ENCODE measurements around the gene HLA-DOA.

The HLA-DOA gene

DNA sequence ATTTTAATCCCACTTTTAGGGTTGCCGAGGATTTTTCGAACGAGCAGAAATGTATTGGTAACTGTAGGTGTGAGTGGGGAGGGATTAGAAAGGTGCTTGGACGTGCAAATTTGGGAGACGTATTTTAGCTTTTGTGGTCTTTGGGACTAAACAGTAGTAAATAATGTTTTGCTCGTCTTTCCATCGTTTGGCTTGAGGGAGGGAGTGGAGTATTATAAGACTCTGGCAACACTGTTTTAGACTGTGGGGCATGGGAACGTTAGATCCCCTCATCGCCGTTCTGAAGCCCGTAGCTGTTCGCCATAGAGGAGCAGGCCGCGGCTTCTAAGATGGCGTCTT, 38.2 kb downstream of the HLA-DOA start:
- Histone ChIP-seq H3K27me3 (ENCODE audit: insufficient read depth, poor library complexity, severe bottlenecking) (no peaks in the 10 kb centered on the region), H3K27ac (replicated peaks) (peak overlapping the region; percentile 99), H3K4me3 (replicated peaks; ENCODE audit: insufficient read depth, low read length) (peak overlapping the region; percentile 68)
- TF ChIP-seq, protein P1, sequence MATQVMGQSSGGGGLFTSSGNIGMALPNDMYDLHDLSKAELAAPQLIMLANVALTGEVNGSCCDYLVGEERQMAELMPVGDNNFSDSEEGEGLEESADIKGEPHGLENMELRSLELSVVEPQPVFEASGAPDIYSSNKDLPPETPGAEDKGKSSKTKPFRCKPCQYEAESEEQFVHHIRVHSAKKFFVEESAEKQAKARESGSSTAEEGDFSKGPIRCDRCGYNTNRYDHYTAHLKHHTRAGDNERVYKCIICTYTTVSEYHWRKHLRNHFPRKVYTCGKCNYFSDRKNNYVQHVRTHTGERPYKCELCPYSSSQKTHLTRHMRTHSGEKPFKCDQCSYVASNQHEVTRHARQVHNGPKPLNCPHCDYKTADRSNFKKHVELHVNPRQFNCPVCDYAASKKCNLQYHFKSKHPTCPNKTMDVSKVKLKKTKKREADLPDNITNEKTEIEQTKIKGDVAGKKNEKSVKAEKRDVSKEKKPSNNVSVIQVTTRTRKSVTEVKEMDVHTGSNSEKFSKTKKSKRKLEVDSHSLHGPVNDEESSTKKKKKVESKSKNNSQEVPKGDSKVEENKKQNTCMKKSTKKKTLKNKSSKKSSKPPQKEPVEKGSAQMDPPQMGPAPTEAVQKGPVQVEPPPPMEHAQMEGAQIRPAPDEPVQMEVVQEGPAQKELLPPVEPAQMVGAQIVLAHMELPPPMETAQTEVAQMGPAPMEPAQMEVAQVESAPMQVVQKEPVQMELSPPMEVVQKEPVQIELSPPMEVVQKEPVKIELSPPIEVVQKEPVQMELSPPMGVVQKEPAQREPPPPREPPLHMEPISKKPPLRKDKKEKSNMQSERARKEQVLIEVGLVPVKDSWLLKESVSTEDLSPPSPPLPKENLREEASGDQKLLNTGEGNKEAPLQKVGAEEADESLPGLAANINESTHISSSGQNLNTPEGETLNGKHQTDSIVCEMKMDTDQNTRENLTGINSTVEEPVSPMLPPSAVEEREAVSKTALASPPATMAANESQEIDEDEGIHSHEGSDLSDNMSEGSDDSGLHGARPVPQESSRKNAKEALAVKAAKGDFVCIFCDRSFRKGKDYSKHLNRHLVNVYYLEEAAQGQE (IDR thresholded peaks at IDR 0.05; ENCODE audit: insufficient replicate concordance, low read depth), result no peak
- no peak for TF ChIP-seq GABPA (IDR thresholded peaks at IDR 0.05; ENCODE audit: low read depth)
- TF ChIP-seq SPI1 (IDR thresholded peaks at IDR 0.05; ENCODE audit: borderline replicate concordance, low read depth), result no peak
- no peak for DNase-seq (ENCODE audit: low read depth in 1 of 2, low spot score in 1 of 2)

GRCh38 chr6:32970413-32971241, 38.8 kb downstream of the HLA-DOA start:
- H3K27me3 ChIP-seq (ENCODE audit: insufficient read depth, poor library complexity, severe bottlenecking), result no peaks in the 10 kb centered on the region
- H3K27ac ChIP-seq (replicated peaks), result peak overlapping the region; percentile 99
- TF ChIP-seq SPI1 (IDR thresholded peaks at IDR 0.05; ENCODE audit: borderline replicate concordance, low read depth) (peak; percentile 40; the same call in 1 of the 2 replicates), GABPA (IDR thresholded peaks at IDR 0.05; ENCODE audit: low read depth) (no peak), POLR2AphosphoS5 (IDR thresholded peaks at IDR 0.05; ENCODE audit: low read depth) (peak; percentile 7; the same call in 1 of the 2 replicates)
- TF ChIP-seq, protein P2, sequence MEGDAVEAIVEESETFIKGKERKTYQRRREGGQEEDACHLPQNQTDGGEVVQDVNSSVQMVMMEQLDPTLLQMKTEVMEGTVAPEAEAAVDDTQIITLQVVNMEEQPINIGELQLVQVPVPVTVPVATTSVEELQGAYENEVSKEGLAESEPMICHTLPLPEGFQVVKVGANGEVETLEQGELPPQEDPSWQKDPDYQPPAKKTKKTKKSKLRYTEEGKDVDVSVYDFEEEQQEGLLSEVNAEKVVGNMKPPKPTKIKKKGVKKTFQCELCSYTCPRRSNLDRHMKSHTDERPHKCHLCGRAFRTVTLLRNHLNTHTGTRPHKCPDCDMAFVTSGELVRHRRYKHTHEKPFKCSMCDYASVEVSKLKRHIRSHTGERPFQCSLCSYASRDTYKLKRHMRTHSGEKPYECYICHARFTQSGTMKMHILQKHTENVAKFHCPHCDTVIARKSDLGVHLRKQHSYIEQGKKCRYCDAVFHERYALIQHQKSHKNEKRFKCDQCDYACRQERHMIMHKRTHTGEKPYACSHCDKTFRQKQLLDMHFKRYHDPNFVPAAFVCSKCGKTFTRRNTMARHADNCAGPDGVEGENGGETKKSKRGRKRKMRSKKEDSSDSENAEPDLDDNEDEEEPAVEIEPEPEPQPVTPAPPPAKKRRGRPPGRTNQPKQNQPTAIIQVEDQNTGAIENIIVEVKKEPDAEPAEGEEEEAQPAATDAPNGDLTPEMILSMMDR (IDR thresholded peaks at IDR 0.05; ENCODE audit: insufficient read depth, low read length), result no peak
- TF ChIP-seq, protein P1 (IDR thresholded peaks at IDR 0.05; ENCODE audit: insufficient replicate concordance, low read depth), result peak; percentile 28
- DNase-seq (ENCODE audit: low read depth in 1 of 2, low spot score in 1 of 2), result peak; percentile 79 to 86
- peak overlapping the region; percentile 68 for H3K4me3 ChIP-seq (replicated peaks; ENCODE audit: insufficient read depth, low read length)

- peak; percentile 41; the same call in 1 of the 2 replicates for TF ChIP-seq POLR2AphosphoS5 (IDR thresholded peaks at IDR 0.05; ENCODE audit: low read depth)
- TF ChIP-seq, protein P1 (IDR thresholded peaks at IDR 0.05; ENCODE audit: insufficient replicate concordance, low read depth), result no peak
- Histone ChIP-seq H3K27ac (replicated peaks) (peak overlapping the region; percentile 99), H3K4me3 (replicated peaks; ENCODE audit: insufficient read depth, low read length) (peak overlapping the region; percentile 68), H3K27me3 (ENCODE audit: insufficient read depth, poor library complexity, severe bottlenecking) (no peaks in the 10 kb centered on the region)
- DNase-seq (ENCODE audit: low read depth in 1 of 2, low spot score in 1 of 2), result peak; percentile 68 to 83
Measured at GRCh38 chr6:32969685-32970412, 39.5 kb downstream of the HLA-DOA start.

Data from HL-60 (cell line).